ENCODE results near the gene PAK1. TPM values are rescaled to one million over a fixed set of nuclear protein-coding genes. Genes with fewer than 3 reads are reported as not detected.

The PAK1 gene
- total and polyA plus RNA-seq, 2 donors (not counting 3 experiments of a cell fraction or from before 2014, with no cell fraction given) = 5.6 to 12.9 TPM

GRCh38 chr11:77515063-77515462 lies 41.2 kb upstream of the PAK1 start:
- peaks cover 0 to 2% of the 10 kb centered on the region in 2 experiments for H3K27me3 ChIP-seq (ENCODE audit: control insufficient read depth in 2 of 2, insufficient read depth in 2 of 2, low read length in 2 of 2)
- no peak overlapping the region for H3K4me2 ChIP-seq (ENCODE audit: insufficient read depth, low read length)
- intact Hi-C loops (cut with micrococcal nuclease) (no loop called here), dilution Hi-C loops (cut with MboI; ENCODE audit: extremely low pct_ligation_motif_present, low sequenced_read_pairs) (no loop called here)
- BruUV-seq (replicated peaks) = no TSS peak
- H4K20me1 ChIP-seq (replicated peaks; ENCODE audit: control insufficient read depth, extremely low read depth, insufficient read depth, low read length) = no peaks in the 10 kb centered on the region
- DNase-seq (ENCODE audit: low read depth, low spot score) = no peak
- POLR2A ChIA-PET = no interaction called here
- no peaks in the 10 kb centered on the region for H3K36me3 ChIP-seq (ENCODE audit: control insufficient read depth in 2 of 2, extremely low read depth in 1 of 2, insufficient read depth in 2 of 2, low read length in 2 of 2)
- no peak overlapping the region for H3K9ac ChIP-seq (replicated peaks; ENCODE audit: extremely low read depth, insufficient read depth, low read length)
- no peak overlapping the region for H2AFZ ChIP-seq (ENCODE audit: low read depth, low read length)
- H3K79me2 ChIP-seq (ENCODE audit: control insufficient read depth, insufficient read depth, low read length) = no peaks in the 10 kb centered on the region
- no peak overlapping the region for H3K27ac ChIP-seq (ENCODE audit: insufficient read depth, low read depth, low read length)
- CTCF ChIA-PET = interaction anchor here (0.7 to 1.4 kb wide), 6 partner anchors 8 to 39 kb away, joined by 3 to 5 read pairs (median 3); no protein-coding TSS in a partner anchor
- no peaks in the 10 kb centered on the region for H3K9me1 ChIP-seq (replicated peaks; ENCODE audit: control insufficient read depth, extremely low read depth, insufficient read depth, low read length)
- peaks cover 8% of the 10 kb centered on the region for H3K4me1 ChIP-seq (ENCODE audit: control insufficient read depth, extremely low read depth, insufficient read depth, low read length)
- no peak for FAIRE-seq
- TF ChIP-seq POLR2AphosphoS5 (IDR thresholded peaks at IDR 0.05; ENCODE audit: insufficient read depth, low read depth, low read length) = no peak
- no peak for TF ChIP-seq JUN (IDR thresholded peaks at IDR 0.05; ENCODE audit: borderline replicate concordance, insufficient read depth, insufficient read length, low read depth)
- no peak for TF ChIP-seq EZH2 (IDR thresholded peaks at IDR 0.05; ENCODE audit: borderline replicate concordance, low read depth, low read length, severe bottlenecking)
- TF ChIP-seq POLR2A (IDR thresholded peaks at IDR 0.05; ENCODE audit: low read depth, low read length) = no peak
- no peak for TF ChIP-seq FOS (IDR thresholded peaks at IDR 0.05; ENCODE audit: borderline replicate concordance, insufficient read depth, low read length)
- TF ChIP-seq CTCF (IDR thresholded peaks at IDR 0.05; ENCODE audit: extremely low read depth in 1 of 2, insufficient read depth in 1 of 2, low read depth in 1 of 2, low read length in 2 of 2) = no peak
- no peaks in the 10 kb centered on the region for H3K9me3 ChIP-seq (replicated peaks; ENCODE audit: control insufficient read depth, insufficient read depth, low read length)
- H3K4me3 ChIP-seq (replicated peaks in 1 of 3; ENCODE audit: insufficient read depth in 1 of 3, low read depth in 1 of 3, low read length in 3 of 3) = no peak overlapping the region

- H3K4me3 ChIP-seq (replicated peaks in 1 of 3; ENCODE audit: insufficient read depth in 1 of 3, low read depth in 1 of 3, low read length in 3 of 3) = no peak overlapping the region
- H4K20me1 ChIP-seq (replicated peaks; ENCODE audit: control insufficient read depth, extremely low read depth, insufficient read depth, low read length) = no peaks in the 10 kb centered on the region
- no peak for DNase-seq (ENCODE audit: low read depth, low spot score)
- TF ChIP-seq MYC (IDR thresholded peaks at IDR 0.05; ENCODE audit: low read depth, low read length) (no peak), JUN (IDR thresholded peaks at IDR 0.05; ENCODE audit: borderline replicate concordance, insufficient read depth, insufficient read length, low read depth) (no peak), EZH2 (IDR thresholded peaks at IDR 0.05; ENCODE audit: borderline replicate concordance, low read depth, low read length, severe bottlenecking) (no peak), POLR2AphosphoS5 (IDR thresholded peaks at IDR 0.05; ENCODE audit: insufficient read depth, low read depth, low read length) (no peak), POLR2A (IDR thresholded peaks at IDR 0.05; ENCODE audit: low read depth, low read length) (no peak), FOS (IDR thresholded peaks at IDR 0.05; ENCODE audit: borderline replicate concordance, insufficient read depth, low read length) (no peak)
- no peak overlapping the region for H3K27ac ChIP-seq (ENCODE audit: insufficient read depth, low read depth, low read length)
- peaks cover 0 to 2% of the 10 kb centered on the region in 2 experiments for H3K27me3 ChIP-seq (ENCODE audit: control insufficient read depth in 2 of 2, insufficient read depth in 2 of 2, low read length in 2 of 2)
- dilution Hi-C loops (cut with MboI; ENCODE audit: extremely low pct_ligation_motif_present, low sequenced_read_pairs) = no loop called here
- intact Hi-C loops (cut with micrococcal nuclease) = no loop called here
- no peak overlapping the region for H3K4me2 ChIP-seq (ENCODE audit: insufficient read depth, low read length)
- POLR2A ChIA-PET = no interaction called here
- no peak overlapping the region for H3K9ac ChIP-seq (replicated peaks; ENCODE audit: extremely low read depth, insufficient read depth, low read length)
- no peaks in the 10 kb centered on the region for H3K9me1 ChIP-seq (replicated peaks; ENCODE audit: control insufficient read depth, extremely low read depth, insufficient read depth, low read length)
- no peak for FAIRE-seq
- peaks cover 10% of the 10 kb centered on the region for H3K4me1 ChIP-seq (ENCODE audit: control insufficient read depth, extremely low read depth, insufficient read depth, low read length)
- no TSS peak for BruUV-seq (replicated peaks)
- no peaks in the 10 kb centered on the region for H3K9me3 ChIP-seq (replicated peaks; ENCODE audit: control insufficient read depth, insufficient read depth, low read length)
- H3K79me2 ChIP-seq (ENCODE audit: control insufficient read depth, insufficient read depth, low read length) = no peaks in the 10 kb centered on the region
- CTCF ChIA-PET = interaction anchor here (1.1 to 1.6 kb wide), 7 partner anchors 9 to 317 kb away, joined by 3 to 6 read pairs (median 4); no protein-coding TSS in a partner anchor
- no peaks in the 10 kb centered on the region for H3K36me3 ChIP-seq (ENCODE audit: control insufficient read depth in 2 of 2, extremely low read depth in 1 of 2, insufficient read depth in 2 of 2, low read length in 2 of 2)
- H2AFZ ChIP-seq (ENCODE audit: low read depth, low read length) = no peak overlapping the region
Observed at GRCh38 chr11:77512092-77512491, 38.2 kb upstream of the PAK1 start.

Data from endothelial cell of umbilical vein (primary cell).